Stimulated activated CD8-positive, alpha-beta memory T cell treated with anti-CD3 and anti-CD28 coated beads, Interleukin-4, amount 100 ng/mL, for 48 hours (primary cell): ENCODE measurements around the gene SLC2A10.

Experiments used
- DNase-seq: peaks from one replicate; pipeline ENCODE4 v3.0.0-alpha.2; 2020

SLC2A10 gene

DNA sequence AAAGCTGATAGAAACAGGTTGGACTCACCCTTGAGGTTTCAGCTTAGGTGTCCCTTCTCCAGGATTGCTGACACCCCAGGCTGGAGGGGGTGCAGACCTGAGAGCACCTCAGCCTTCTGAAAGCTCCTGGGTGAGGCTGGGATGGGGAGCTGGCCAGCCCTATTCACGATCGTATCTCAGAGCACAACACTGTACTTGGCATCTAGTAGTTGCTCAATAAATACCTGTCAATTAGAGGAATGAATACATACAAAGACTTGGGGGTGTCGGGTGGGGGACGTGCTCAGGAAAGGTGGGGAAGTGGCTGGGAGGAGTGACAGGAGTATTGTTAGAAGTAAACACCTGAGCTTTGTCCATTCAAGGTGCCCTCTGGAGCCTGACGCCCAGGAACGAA, 61.7 kb downstream of the SLC2A10 start:
- no peak for DNase-seq

DNA sequence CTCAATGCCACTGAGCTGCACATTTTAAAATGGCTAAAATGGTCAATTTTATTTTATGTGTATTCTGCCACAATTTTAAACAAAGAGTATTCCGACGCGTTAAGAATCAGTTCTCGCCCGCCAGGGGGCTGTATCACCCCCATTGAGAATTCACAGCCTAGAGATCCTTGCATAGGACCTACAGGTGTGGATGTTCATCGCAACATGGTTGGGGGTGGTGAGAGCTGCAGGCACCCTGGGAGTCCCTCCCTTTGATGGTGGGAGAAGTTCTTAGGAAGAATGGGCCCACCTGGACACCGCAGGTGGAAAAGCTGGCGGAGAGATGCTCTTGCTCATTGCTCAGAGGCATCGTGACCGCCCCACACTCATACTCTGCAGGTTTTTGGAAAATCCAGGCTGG, 63.5 kb downstream of the SLC2A10 start:
- DNase-seq, result no peak

DNA sequence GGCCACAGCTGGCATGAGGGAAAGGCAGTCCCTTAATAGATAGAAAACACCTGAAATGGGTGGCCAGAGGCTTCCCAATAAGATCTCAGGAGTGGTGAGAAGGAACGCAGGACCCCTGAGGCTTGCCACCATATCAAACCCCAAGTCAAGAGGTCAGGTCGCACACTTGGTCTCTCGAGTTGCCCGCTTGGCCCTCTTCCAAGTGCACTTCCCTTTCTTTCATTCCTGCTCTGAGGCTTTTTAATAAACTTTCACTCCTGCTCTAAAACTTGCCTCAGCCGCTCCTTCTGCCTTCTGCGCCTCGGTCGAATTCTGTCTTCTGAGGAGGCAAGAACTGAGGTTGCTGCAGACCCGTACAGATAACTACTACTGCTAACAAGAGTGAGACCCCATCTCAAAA, 64.2 kb downstream of the SLC2A10 start:
- DNase-seq, result no peak

DNA sequence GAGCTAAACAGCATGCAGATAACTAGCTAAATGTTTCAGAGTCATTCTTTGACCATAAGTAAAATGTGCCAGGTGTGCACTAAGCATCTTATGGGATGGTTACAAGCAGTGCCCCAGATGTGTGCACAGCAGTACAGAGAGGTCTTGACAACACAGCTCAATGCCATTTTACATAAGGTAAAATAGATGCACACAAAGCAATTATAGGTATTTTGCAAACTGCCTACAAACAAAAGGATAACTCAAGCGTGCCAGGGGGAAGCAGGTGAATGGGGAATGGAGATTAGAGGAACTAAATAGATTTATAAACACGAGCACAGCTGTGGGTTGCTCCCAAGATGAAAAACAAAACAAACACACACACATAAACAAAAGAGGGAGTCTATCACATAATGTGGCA, 64.8 kb downstream of the SLC2A10 start:
- no peak for DNase-seq

DNA sequence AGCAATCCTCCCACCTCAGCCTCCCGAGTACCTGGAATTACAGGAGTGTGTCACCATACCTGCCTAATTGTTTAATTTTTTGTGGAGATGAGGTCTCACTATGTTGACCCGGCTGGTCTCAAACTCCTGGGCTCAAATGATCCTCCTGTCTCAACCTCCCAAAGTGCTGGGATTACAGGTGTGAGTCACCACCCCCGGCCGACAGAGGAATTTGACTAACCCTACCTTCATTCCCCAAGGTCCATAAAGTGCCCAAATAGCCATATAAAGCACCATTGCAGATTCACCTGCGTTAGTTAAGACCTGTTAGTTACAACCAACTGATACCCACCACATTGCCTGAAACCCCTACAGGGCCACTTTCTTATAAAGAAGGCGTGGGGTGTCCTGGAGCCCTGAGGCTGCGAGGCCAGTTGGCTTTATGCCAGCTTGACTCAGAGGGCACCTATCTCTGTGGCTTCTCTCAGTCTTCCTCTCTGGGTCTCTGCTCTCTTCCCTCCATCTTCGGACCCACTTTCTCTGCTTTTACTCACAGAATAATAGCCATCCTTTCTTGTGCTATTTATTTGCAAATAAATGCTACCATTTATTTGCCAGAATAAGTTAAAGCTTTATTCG, 65.6 kb downstream of the SLC2A10 start:
- no peak for DNase-seq

DNA sequence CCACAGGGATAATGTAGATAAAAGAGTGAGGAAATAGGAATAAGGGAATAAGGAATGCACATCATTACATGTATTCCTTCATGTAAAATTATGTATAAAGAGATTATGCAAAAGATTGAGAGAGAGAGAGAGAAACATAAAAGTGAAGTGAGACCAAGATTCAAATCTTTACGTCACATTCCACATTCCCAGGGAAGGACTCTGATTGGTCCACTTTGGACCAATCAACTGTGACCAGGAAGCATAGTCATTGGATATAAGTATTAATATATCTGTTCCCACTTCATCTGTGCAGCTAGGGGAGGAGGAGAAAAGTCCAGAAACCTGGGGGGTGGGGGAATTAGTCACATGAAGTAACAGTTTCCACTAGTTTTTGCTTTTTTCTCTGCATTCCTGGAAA, 66.4 kb downstream of the SLC2A10 start:
- no peak for DNase-seq

DNA sequence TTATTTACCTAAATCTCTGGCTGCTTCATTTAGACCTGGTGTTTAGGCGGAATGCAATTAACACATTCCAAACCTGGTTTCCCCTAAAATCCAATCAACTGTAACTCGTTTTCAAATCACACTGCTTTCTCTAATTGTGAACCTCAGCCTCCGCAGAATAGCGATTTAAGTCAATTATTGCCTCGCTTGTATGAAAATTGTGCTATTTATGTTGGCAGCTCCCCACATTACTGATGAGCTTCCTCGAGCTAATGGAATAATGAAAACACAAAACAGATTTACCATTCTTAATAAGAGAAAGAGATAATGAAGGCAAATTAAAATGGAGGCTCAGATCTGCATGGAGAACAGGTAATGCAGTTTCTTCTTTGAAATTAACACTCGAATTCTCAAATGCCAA, 67.9 kb downstream of the SLC2A10 start:
- DNase-seq, result no peak

DNA sequence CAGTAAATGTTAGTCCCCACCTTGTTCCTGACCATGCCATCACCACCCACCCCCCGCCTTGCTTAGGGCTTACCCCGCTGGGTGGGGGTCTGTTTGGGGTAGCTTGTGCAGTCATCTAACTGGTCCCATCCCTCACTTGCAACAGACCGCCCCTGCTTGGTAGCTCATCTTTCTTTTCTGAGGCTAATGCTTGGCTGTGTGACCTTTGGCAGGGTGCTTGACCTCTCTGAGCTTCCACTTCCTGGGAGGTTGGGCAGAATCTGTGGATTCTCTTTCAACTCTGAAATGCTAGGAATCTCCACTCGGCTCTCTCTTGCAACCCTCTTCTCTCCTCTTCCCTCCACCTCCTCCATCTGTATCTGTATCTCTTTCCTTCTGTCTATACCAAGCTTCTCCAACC, 70.4 kb downstream of the SLC2A10 start:
- no peak for DNase-seq

DNA sequence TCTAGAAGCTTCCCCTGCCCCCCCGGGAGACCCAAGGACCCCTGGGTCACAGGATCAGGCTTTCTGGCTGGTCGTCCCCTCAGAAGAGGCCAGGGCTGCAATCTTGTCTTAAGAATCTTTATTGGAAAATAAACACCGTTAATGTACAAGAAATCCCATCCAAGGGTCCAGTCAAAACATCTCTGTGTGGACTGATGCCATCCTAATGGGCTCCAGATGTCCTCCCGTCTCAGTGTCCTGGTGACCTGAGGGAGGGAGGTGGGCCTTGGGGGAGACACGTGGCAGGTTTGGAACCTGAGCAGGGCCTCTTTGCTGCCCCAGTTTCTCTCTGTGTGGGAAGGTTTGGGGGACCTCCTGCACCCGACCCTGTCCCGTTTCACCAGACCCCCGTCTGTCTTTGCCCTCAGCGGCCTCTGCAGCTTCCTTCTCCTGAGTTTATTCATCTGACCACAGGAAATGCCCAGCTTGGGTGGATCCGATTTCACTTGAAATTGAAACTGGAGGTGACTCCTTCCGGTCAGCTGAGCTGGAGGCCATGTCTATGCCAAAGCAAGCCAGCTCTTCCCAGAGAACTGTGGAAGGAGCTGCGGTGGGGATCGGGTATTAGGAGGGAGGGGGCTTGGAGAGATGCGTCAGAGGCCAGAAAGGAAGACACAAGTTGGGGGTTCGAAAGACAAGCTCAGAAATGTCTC, 75.1 kb downstream of the SLC2A10 start:
- DNase-seq, result no peak
